Epithelial cell of proximal tubule (primary cell): ENCODE results near the gene LSM6. TPM values are rescaled to one million over a fixed set of nuclear protein-coding genes. Genes with fewer than 3 reads are reported as not detected.

Source experiments
- DNase-seq: peaks from one replicate; pipeline ENCODE4 v3.0.0-alpha.2; 2011; ENCODE audit warnings: low read depth
- H3K4me3 ChIP-seq: 2 replicates; pipeline ENCODE4 v1.5.1; 2011; ENCODE audit warnings: low read depth, mild to moderate bottlenecking, low read length
- CTCF ChIP-seq: conservative IDR thresholded peaks from 2 replicates; pipeline ENCODE4 v1.5.1; 2012; ENCODE audit warnings: low read depth, mild to moderate bottlenecking, low read length
- total RNA-seq: library from RNA; depleted of rRNA; stranded (reverse); fragments of >200 nt; gene quantifications from 2 replicates; pipeline ENCODE4 v1.2.3, GENCODE V29; 2015

The LSM6 gene
- total RNA-seq, 1 donor from 2014 or later = 63.8 TPM

GRCh38 chr4:146224326-146224966, 48.9 kb downstream of the LSM6 start:
- DNase-seq = no peak
- no peak for TF ChIP-seq CTCF
- H3K4me3 ChIP-seq = no peak overlapping the region

- no peak for DNase-seq
- H3K4me3 ChIP-seq = no peak overlapping the region
- no peak for TF ChIP-seq CTCF
Measured at GRCh38 chr4:146229406-146229805, 53.9 kb downstream of the LSM6 start.

- TF ChIP-seq CTCF = no peak
- H3K4me3 ChIP-seq = no peak overlapping the region
- no peak for DNase-seq
Measured at GRCh38 chr4:146232131-146232722, 56.7 kb downstream of the LSM6 start.

GRCh38 chr4:146235654-146236177, 60.2 kb downstream of the LSM6 start:
- no peak for DNase-seq
- H3K4me3 ChIP-seq = no peak overlapping the region
- no peak for TF ChIP-seq CTCF

- no peak for TF ChIP-seq CTCF
- no peak for DNase-seq
- no peak overlapping the region for H3K4me3 ChIP-seq
Measured at GRCh38 chr4:146236216-146236615, 60.7 kb downstream of the LSM6 start.

GRCh38 chr4:146237092-146237491, 61.6 kb downstream of the LSM6 start:
- TF ChIP-seq CTCF = no peak
- no peak overlapping the region for H3K4me3 ChIP-seq
- no peak for DNase-seq

- DNase-seq = no peak
- H3K4me3 ChIP-seq = no peak overlapping the region
- TF ChIP-seq CTCF = no peak
Measured at GRCh38 chr4:146238107-146238506, 62.6 kb downstream of the LSM6 start.
